GM21526 (cell line): ENCODE measurements around the gene DENND5B.

Source experiments
- ATAC-seq: cut with Tn5 transposase; IDR thresholded peaks from one replicate; pipeline ENCODE4 v1.9.1; 2021; ENCODE audit warnings: moderate library complexity; ENCODE audit not compliant: unreplicated experiment, low FRiP score

Gene DENND5B

GRCh38 chr12:31353750-31354708 lies 236.9 kb downstream of the DENND5B start:
- ATAC-seq = no peak

GRCh38 chr12:31346267-31346666 lies 244.7 kb downstream of the DENND5B start:
- ATAC-seq = no peak

- ATAC-seq = no peak
Measured at GRCh38 chr12:31343139-31343538, 247.8 kb downstream of the DENND5B start.

- no peak for ATAC-seq
Measured at GRCh38 chr12:31342286-31342685, 248.7 kb downstream of the DENND5B start.

- no peak for ATAC-seq
Measured at GRCh38 chr12:31339831-31340622, 250.9 kb downstream of the DENND5B start.

GRCh38 chr12:31337952-31338351 lies 253.0 kb downstream of the DENND5B start:
- no peak for ATAC-seq
